HPDE6-E6E7 (cell line): ENCODE data around the gene ACSM2B.
"Not testable (repeated sequence)": the region's sequence is repeated elsewhere in the genome, so short reads cannot be mapped to it uniquely, and the experiment has no call there.

Source experiments
- DNase-seq: peaks from one replicate; pipeline ENCODE4 v3.0.0; 2011; ENCODE audit warnings: missing footprints; ENCODE audit errors: extremely low spot score

ACSM2B gene

GRCh38 chr16:20595694-20596093 lies 19.5 kb upstream of the ACSM2B start:
- DNase-seq, result not testable (repeated sequence)

GRCh38 chr16:20595068-20595467 lies 18.9 kb upstream of the ACSM2B start:
- not testable (repeated sequence) for DNase-seq

GRCh38 chr16:20592780-20593179 lies 16.6 kb upstream of the ACSM2B start:
- DNase-seq, result not testable (repeated sequence)

- not testable (repeated sequence) for DNase-seq
Observed at GRCh38 chr16:20589486-20589885, 13.3 kb upstream of the ACSM2B start.

GRCh38 chr16:20587645-20588074 lies 11.5 kb upstream of the ACSM2B start:
- DNase-seq, result not testable (repeated sequence)

- DNase-seq, result not testable (repeated sequence)
Observed at GRCh38 chr16:20586716-20587115, 10.5 kb upstream of the ACSM2B start.

- DNase-seq, result not testable (repeated sequence)
Observed at GRCh38 chr16:20586112-20586511, 9.9 kb upstream of the ACSM2B start.

- not testable (repeated sequence) for DNase-seq
Observed at GRCh38 chr16:20580487-20581259, 4.5 kb upstream of the ACSM2B start.

- DNase-seq, result not testable (repeated sequence)
Observed at GRCh38 chr16:20578091-20578490, 1.9 kb upstream of the ACSM2B start.

- DNase-seq, result not testable (repeated sequence)
Observed at GRCh38 chr16:20569117-20569651, 7.0 kb downstream of the ACSM2B start.

GRCh38 chr16:20568404-20568803 lies 7.8 kb downstream of the ACSM2B start:
- DNase-seq, result no peak

- DNase-seq, result no peak
Observed at GRCh38 chr16:20566864-20567263, 9.3 kb downstream of the ACSM2B start.

- DNase-seq, result not testable (repeated sequence)
Observed at GRCh38 chr16:20565334-20565733, 10.8 kb downstream of the ACSM2B start.

GRCh38 chr16:20564218-20564617 lies 11.9 kb downstream of the ACSM2B start:
- DNase-seq, result not testable (repeated sequence)

- DNase-seq, result not testable (repeated sequence)
Observed at GRCh38 chr16:20555628-20556027, 20.5 kb downstream of the ACSM2B start.

- DNase-seq, result not testable (repeated sequence)
Observed at GRCh38 chr16:20554689-20555088, 21.5 kb downstream of the ACSM2B start.

- DNase-seq, result not testable (repeated sequence)
Observed at GRCh38 chr16:20553493-20553892, 22.7 kb downstream of the ACSM2B start.

GRCh38 chr16:20546951-20547350 lies 29.2 kb downstream of the ACSM2B start:
- DNase-seq, result not testable (repeated sequence)

GRCh38 chr16:20546278-20546853 lies 29.8 kb downstream of the ACSM2B start:
- DNase-seq, result not testable (repeated sequence)

- not testable (repeated sequence) for DNase-seq
Observed at GRCh38 chr16:20540603-20541316, 35.4 kb downstream of the ACSM2B start.

GRCh38 chr16:20538687-20539086 lies 37.5 kb downstream of the ACSM2B start:
- DNase-seq, result no peak

GRCh38 chr16:20538181-20538580 lies 38.0 kb downstream of the ACSM2B start:
- no peak for DNase-seq
